HG02798 (cell line): ENCODE measurements around the gene ARHGAP18.

Experiments used
- ATAC-seq: cut with Tn5 transposase; IDR thresholded peaks from one replicate; pipeline ENCODE4 v1.9.1; 2021; ENCODE audit warnings: mild to moderate bottlenecking; ENCODE audit not compliant: unreplicated experiment, poor library complexity

The ARHGAP18 gene

DNA sequence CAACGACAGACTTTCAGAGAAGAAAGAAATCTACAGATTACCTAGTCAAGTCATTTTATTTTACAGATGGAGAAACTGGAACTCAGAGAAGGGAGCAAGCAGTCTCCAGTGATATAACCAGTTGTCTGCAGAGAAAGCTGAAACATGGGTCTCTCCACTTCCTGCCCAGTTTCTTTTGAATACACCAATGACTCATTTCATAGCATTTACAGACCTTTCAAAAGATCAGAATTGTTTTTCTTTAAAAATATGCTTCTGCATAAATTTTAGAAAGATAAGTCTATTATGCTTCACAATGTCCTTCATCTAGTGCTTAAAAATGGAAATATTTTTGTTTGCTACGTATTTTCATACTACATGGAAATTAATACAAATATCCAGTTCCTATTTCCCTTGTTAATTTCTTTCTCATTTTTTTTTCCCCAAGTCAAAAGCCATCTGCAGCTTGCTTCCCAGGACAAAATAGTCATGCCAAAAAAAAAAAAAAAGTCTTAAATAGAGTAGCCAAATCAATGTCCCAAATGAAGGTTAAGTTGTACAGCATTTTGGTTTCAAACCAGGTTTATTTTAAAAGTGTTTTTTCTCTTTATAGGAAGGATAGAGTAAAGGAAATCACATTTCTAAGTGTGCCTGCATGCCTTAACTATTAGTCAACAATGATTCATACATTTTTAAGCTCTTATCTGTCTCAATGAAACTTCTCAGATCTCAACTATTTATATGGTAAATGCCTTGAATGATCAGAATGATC lies 36.9 kb downstream of the ARHGAP18 start:
- peak; percentile 74 for ATAC-seq

DNA sequence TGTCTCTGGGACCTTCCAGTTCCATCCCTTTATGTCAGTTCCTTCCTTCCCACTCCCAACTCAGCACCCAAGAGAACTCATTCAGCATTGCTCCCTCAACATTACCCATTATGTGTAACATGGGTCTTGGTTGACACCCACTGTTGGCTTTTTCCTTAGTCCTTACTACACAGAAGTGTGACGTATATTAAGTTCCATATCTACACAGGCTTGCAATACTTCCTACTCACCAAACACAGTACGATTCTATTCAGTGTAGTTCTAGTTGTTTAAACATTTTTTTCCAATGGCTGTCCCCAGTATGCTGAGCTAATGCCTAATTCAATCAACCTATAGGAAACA lies 37.7 kb downstream of the ARHGAP18 start:
- ATAC-seq = peak; percentile 28

DNA sequence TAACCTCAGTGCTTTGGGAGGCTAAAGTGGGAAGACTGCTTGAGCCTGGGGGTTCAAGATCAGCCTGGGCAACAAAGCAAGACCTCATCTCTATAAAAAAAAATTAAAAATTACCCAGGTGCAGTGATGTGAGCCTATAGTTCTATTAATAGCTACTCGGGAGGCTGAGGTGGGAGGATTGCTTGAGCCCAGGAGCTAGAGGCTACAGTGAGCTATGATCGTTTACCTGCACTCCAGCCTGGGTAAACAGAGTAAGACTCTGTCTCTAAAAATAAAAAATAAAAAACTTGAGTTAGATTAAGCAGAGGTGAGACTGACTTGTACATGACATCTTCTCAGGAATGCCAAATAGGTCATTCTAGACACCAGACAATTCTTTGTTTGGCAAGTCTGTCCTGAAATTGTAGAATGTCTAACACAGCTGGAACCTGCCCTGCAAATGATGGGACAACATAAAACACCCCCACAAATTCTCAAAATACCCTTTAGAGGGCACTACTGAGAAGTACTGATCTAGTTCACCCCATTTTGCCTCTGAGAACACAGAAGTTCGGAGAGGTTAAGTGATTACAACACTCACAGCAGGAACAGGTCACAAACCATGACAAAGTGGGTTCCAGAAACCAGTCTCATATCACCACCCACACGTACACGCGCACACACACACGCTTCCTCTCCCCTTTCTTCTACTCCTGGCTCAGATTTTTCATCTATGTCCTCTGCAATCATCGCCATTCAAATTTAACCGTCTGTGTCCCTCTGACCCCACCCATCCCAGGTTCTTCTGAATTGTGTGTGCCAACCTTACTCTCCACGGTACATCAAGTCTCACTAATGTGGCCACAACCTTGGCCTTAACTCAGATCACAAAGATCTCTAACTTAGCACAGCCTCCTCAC lies 38.3 kb downstream of the ARHGAP18 start:
- ATAC-seq = peak; percentile 86

DNA sequence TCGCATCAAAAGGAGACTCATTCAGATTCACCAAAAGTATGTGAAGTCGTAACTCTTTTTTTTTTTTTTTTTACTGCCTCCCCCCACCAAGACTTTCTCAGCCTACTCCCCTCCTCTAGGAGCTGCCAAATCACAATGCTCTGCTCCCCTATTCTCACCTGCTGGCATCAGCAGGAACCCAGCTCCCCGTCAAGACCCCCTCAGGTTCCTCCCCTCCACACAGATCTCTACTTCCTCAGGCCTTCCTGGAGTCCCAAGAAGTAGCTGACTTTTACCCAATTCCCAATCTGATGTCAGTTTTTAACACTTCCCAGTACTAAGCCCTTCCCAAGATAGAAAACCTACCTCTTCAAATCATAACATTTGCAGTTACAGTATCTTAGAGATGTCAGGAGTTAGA lies 39.3 kb downstream of the ARHGAP18 start:
- no peak for ATAC-seq

DNA sequence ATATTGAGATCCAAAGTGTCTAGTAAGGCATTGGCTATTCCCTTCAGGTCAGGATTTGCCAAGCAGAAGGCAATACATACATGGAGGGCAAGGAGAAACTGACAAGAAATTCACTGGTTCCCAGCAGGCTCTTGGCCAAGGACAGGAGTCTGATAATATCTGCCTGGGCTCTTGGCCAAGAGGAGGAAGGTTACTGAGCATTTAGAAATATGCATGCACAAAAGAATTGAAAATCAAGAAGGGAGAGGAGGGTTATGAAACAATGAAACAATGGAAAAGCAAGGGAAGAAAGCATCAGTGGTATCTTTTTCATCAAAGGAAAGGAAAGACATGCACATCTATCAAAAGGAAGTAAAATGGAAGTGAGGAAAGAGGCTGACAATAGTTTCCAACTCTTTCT lies 42.4 kb downstream of the ARHGAP18 start:
- no peak for ATAC-seq

DNA sequence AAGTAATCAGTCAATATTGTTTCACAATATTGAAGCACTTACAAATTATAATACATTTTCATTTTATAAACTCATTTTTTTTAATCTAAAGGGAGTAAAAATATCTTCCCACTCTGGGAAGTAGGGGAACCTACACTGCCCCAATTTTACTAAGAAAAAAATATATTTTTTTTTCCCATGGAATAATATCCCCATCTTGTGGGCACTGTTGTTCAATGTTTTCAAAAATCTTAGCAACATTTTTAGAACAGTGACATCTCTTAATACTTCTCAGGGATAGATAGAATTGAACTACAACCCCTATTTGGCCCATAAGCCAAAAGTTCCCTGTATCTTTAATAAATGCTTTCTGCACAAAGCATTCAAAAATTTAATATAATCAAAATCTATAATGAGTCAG lies 42.9 kb downstream of the ARHGAP18 start:
- no peak for ATAC-seq

DNA sequence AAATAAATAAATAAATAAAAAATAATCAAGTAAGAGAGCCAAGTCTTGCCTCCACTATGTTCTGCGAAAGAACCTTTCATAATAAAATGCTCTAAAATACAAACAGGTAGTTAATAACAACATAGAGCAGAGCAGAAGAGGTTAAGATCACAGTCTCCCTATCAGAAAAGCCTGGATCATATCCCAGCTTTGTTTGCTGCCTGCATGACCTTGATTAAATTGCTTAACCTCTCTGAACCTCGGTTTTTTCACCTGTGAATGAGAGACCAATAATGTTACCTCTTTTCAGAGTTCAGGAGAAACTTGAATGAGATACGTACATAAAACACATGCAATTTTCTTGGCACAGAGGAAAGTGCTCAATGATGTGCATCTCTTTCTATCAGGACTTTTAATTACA lies 44.4 kb downstream of the ARHGAP18 start:
- no peak for ATAC-seq

DNA sequence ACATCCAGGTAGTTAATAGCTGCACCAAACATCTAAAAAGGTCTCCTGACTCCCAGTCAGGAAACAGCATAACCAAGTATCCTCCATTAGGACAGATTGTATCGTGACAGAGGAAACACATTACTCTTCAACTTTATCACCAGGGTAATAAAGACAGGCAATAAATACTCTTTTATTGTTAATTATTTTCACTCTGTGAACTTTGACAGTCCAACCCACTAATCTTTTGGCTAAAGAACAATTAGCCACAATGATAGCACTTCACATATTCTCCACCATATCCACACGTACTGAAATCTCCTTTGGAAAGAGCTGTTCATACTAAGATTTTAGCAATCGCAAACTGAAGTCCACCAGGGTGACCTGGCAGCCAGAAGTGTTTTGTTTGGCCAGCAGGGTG lies 46.4 kb downstream of the ARHGAP18 start:
- no peak for ATAC-seq

DNA sequence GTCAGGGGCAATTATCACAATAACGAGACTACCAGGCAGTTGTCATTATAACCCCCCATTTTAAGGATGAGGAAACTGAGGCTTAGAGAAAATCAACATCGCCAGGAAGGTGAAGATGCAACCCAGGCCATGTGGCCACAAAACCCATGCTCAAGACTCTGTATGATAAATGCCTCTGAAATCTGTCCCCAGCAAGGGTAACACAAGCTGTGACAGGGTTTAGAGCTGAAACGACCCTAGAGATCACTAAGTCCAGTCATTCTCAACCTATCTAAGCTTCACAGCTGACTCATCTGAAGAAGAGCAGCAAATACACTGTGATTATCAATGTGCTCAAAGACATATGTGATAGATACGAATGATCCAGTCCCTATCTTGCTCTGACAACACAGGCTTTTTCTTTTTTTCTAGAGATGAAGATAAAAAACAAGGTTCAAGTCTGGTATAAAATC lies 47.0 kb downstream of the ARHGAP18 start:
- peak; percentile 58 for ATAC-seq

DNA sequence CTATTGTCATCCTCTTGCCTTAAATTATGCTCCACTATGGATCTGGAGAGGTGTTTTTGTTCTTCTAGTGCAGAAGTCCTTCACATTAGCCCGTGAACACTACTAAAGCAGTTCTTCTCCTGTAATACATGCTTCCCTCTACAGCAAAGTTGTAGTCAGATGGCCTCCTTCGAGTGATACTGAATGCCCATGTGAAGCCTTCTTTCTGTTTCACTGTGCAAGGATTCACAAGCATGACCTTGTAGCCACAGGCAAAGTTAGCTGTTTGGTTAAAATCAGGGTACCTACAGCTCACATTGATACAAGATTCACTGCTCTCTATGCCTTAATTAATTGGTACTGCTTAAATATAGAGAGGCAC lies 47.6 kb downstream of the ARHGAP18 start:
- peak; percentile 84 for ATAC-seq

DNA sequence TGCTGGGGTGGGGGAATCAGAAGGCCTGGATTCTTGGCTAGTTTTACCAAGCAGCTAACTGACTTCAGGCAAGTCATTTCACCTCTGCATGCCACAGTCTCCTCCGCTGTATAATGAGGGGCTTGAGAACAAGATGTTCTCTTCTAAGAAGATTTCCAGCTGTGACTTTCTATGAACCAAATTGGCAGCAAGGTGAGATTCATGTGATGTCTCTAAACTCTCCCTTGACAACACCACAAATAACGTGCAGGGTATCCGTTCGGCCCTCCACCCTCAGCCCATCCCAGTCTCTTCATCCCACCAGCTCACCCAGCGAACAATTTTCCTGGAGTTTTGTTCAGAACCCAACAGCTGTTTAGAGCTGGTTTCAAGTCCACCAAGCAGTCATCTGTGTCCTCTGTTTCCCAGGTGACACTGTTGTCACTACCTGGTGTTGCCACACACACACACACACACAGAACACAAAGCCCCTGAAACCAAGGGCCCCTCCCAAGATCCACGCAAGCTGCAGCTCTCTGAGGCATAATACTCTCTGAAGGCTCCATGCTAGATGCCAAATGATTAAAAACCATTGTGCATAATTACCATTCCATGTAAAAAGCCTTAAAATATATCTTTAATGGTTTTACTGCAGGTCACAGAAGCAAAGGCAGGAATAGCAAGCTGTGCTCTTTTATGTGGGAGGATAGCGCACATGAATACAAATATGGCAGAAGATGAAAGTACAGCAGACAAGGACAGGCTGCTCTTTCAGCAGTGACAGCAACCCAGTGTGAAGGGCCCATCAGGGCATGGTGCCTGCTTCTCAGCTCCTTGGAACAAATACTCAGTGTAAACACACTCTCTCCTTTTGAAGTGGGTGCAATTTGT lies 48.2 kb downstream of the ARHGAP18 start:
- peak; percentile 32 for ATAC-seq

DNA sequence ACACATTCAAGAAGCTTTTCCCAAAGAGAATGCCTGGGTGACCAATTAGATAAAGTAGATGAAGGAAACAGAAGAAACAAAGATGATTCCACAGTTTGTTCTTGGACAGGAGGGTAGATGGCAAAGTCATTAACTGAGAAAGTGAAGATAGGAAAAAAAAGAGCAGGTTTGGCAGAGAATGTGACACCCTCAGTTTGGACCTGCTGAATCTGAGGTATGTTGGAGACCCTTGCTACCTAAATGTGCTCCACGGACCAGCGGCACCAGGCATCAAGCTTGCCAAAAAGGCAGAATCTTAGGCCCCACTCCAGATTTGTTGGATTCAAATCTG lies 49.7 kb downstream of the ARHGAP18 start:
- ATAC-seq = no peak

DNA sequence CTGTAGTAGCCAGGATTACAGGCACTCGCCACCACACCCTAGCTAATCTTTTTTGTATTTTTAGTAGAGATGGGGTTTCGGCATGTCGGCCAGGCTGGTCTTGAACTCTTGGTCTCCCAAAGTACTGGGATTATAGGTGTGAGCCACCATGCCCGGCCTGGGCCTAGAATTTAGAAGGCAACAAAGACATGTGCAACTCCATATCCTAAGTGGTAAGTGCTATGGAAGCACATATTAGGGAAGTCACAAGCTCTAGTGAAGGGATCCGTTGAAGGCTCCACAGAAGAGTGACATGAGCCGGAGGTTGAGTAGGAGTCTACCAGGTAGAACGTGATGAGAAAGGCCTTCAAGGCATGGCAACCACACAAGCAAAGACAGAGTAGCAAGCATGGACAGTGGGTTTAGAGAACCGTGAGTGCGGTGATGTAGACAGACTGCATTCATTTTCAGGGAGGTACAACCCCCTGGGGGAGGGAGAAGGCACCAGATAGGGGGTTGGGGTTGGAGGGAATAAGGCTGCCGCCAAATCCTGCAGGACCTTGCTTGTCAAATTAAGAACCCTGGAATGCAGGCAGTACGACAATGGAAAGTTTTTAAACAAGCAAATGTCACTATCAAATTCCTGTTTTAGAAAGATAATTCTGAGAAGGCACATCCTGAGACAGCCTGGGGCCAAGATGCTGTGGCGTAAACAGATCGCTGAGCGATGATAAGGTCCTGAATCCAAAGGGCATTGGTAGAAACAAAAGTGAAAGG lies 50.2 kb downstream of the ARHGAP18 start:
- no peak for ATAC-seq

DNA sequence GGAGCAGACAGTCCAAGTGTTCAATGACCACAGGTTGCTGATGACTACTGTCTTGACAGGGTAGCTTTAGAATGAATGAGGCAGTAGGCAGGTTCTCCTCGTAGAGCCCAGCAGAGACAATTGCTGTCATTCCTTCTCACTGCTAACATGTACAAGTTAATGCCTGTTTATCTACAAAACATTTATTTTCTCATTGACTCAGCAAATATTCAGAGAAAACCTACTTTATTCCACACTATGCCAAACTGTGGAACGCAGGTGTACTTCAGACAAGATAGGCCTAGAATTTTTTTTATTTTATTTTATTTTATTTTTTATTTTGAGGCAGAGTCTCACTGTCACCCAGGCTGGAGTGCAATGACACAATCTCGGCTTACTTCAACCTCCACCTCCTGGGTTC lies 50.8 kb downstream of the ARHGAP18 start:
- no peak for ATAC-seq

DNA sequence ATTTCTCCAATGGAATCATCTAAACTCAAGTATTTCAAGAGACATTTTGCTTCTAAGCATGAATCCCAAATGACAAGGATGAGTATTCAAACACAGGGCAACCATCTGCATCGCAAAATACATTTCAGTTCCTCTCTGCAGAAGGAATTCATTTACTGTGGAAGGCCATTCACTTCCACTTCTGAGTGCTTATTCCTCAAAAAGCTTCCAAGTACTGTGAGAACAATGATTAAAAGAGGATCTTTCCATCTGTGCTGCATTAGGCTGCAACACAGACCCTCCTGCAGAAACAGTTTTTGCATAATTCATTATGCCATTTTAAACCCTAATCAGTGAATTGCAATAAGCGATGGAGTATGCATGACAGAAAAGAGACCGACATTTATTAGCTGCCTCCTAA lies 52.5 kb downstream of the ARHGAP18 start:
- ATAC-seq = no peak

DNA sequence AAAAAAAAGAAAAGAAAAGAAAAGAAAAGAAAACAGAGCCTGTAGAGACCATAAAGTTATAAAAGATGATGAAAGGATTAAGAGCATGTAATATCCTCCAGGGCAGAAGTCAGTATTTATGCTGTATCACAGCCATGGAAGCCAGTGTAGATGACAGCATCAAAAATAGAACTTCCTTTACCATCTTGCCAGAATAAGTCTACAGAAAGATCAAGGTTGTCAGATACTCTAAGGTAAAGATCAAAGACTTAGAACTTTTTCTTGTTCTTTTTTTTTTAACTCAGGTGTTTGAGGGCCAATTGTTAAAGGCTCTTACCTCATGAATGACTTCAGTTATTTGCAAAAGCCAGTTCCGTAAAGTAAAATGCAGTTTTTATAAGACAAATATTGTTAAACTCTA lies 54.6 kb downstream of the ARHGAP18 start:
- no peak for ATAC-seq

DNA sequence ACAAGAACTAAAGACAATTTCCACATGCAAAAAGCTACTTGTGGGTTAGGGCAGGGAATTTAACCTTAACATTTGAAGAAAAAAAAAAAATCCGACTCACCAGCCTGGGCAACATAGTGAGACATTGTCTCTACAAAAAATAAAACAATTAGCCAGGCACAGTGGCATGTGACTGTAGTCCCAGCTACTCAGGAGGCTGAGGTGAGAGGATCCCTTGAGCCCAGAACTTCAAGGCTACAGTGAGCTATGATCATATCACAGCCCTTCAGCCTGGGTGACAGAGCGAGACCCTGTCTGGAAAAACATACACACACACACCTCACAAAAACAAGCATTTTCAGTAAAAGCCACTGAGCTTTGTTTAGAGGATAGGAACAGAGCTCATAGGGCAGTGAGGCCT lies 56.2 kb downstream of the ARHGAP18 start:
- ATAC-seq = no peak

DNA sequence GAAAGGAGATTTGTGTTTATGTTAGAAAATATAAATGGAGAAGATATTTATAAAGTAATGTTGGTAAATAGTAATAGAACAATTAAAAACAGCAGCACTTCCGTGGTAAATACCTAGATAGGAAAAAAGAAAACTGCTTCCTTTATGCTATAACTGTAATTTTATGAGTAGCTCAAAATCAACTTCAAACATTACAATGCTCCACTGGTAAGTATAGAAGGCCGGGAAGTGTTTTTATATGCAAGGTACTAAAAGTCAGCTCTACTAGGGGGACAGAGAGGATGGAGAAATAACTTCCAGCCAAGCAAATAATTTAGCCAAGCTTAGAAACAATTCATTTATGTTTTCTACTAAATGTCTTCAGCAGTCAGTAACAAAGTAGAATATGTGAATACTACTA lies 56.7 kb downstream of the ARHGAP18 start:
- no peak for ATAC-seq

DNA sequence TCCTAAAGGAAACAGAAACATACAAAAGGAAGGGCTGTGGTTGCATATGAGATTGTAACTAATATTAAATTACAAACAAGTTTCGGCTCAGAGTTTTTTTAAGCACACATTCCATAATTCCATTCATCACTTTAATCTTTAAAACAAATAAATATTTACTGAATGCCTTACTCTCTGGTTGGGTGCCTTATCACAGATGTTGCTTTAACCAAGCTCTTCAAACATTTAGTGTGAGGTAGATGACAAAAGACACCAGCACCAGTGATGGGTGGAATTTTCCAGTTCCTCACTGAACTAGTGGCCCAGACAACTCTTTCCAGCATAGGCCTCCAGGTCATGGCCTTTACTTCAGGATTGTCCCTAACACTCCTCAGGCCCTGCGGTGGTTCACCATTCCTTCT lies 58.7 kb downstream of the ARHGAP18 start:
- no peak for ATAC-seq

DNA sequence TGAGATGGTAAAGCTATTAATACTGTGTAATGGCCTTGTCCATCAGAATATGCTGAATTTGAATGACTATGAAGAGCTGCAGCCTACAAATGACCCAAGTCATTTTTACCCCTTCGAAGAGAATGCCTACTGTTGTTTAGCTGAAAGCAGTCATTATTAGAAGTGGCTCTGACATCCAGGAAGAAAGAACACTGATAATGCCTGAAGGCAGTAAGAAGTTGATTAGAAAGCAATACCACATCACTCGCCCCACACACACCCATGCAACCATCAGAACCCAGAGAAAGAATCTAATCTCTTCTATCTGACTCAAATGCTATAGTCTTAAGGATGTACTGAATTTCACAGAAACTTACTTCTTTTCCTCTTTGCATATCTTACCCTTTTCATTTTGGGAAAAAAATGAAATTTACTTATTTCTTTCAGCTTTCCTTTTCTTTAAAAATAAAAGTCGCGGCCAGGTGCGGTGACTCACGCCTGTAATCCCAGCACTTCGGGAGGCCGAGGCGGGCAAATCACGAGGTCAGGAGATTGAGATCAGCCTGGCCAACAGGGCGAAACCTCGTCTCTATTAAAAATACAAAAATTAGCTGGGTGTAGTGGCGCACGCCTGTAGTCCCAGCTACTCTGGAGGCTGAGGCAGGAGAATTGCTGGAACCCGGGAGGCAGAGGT lies 61.0 kb downstream of the ARHGAP18 start:
- ATAC-seq = no peak
